GM18505 (cell line): ENCODE results near the gene PKHD1.

Experiments used
- ATAC-seq: cut with Tn5 transposase; IDR thresholded peaks from one replicate; pipeline ENCODE4 v1.9.1; 2021; ENCODE audit not compliant: unreplicated experiment
- POLR2A ChIP-seq: IDR thresholded peaks from 4 replicates; pipeline ENCODE4 v1.6.1; 2011; ENCODE audit warnings: borderline replicate concordance; ENCODE audit not compliant: insufficient read depth, insufficient read length; ENCODE audit errors: extremely low read depth

Gene PKHD1

DNA sequence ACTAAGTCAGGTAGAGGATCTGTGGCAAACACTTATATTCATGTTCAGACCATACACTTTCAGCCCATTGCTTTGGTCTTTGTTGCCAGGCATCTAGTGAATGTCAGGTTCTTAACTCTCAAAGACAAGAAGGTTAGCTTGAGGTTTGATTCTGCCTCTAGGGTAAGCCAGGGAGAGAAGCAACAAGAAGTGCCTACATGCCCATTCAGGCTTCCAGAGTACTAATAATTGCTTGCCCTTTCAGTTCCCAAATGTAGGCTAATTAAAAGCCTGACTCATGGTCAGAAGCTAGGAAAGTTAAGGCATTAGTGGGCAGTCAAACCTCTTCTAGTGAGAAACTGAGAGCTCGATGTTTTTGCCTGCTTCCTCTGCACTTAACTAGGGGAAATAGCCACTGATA is 492.4 kb downstream of the PKHD1 start:
- ATAC-seq: no peak
- TF ChIP-seq POLR2A: no peak

DNA sequence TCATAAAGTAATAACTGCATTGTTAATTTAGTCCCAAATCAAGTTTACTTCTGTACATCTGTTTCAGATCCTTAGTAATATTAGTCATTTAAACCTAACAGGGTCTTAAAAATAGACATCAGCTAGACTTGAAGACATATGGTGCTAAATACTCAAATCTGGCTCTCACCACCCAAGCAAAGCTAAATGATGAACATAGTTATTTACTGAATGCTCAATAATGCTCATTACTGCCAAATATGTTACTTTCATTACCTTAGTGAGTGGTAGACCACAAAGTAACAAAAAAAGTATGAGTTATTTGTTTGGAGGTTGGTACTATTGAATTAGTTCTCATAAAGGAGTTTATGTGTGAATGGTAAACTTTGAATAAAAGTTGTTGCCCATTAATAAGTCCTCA is 502.1 kb downstream of the PKHD1 start:
- ATAC-seq: no peak
- TF ChIP-seq POLR2A: no peak

- ATAC-seq: no peak
Observed at GRCh38 chr6:51584163-51584562, 503.2 kb downstream of the PKHD1 start.

GRCh38 chr6:51578994-51579393 is 508.4 kb downstream of the PKHD1 start:
- no peak for TF ChIP-seq POLR2A
- no peak for ATAC-seq

More at GRCh38 chr6:51584163-51584562, 503.2 kb downstream of the PKHD1 start:
- TF ChIP-seq POLR2A: no peak

GRCh38 chr6:51578362-51578761 is 509.1 kb downstream of the PKHD1 start:
- TF ChIP-seq POLR2A: no peak
- ATAC-seq: no peak

DNA sequence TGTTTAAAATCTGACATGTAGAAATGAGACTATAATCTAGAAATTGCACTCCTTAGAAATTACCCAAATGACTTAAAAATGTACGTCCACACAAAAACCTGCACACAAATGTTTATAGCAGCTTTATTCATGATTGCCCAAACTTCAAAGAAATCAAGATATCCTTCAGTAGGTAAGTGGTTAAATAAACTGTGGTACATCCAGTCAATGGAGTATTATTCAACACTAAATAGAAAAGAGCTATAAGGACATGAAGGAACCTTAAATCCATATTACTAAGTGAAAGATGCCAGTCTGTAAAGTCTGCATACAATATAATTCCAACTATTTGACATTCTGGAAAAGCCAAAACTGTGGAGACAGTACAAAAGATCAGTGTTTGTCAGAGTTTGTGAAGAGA is 513.4 kb downstream of the PKHD1 start:
- no peak for TF ChIP-seq POLR2A
- no peak for ATAC-seq

- TF ChIP-seq POLR2A: no peak
- ATAC-seq: no peak
Observed at GRCh38 chr6:51571168-51571567, 516.2 kb downstream of the PKHD1 start.

GRCh38 chr6:51570168-51570921 is 517.1 kb downstream of the PKHD1 start:
- no peak for TF ChIP-seq POLR2A
- no peak for ATAC-seq

DNA sequence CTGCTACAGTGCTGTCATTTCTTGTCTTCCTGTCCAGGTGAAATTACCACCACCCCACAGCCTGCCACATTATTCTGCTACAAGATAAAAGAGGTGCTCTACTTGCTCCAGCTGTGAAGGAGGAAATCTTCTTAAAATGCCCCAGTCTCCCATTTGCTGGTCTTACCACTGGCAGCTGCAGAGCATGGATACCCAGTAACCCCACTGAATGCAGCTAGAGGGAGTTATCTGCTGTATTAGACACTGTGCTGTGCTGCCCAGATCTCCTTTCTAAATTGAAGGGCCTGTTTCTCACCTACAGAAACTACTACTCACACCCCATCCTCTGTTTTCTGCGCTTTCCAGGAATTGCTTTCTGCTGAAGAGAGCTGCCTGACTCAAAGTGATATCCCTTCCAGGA is 517.8 kb downstream of the PKHD1 start:
- TF ChIP-seq POLR2A: no peak
- no peak for ATAC-seq

DNA sequence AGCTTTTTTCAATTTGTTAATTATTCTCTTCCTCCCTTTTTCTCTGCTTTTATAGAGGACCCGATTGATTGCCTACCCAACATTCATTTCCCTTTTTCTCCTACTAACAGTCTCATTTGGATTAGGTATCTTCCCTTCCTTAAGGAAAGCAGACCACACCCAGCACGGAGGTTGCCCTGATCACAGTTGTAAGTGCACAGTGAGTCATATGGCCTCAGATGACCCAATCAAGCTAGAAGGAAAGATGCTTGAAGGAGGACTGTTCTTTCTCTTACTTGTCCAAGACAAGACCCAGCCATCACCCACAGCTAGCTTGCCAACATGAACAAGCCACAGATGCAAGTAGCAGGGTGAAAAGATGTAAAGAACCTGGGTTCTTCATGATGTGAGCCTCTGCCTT is 518.6 kb downstream of the PKHD1 start:
- TF ChIP-seq POLR2A: no peak
- ATAC-seq: no peak

DNA sequence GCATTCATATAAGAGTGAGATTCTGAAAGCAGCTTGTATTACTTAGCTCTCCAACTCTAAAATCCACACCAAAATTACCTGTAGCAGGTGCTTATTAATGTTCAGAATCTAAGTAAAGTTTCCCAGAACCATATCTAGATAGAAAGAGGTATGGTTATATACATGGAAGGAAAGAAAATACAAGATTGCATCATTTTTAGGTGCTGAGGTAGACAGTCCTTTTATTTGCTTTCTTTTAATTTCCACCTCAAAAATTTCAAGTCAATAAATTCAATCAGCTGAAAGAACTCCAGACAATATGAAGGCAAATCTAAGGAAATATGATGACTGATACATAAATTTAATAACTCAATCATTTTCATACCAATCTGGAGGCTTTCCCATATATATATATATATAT is 521.9 kb downstream of the PKHD1 start:
- no peak for TF ChIP-seq POLR2A
- ATAC-seq: no peak
